Vagina (tissue), 2 donors: ENCODE results near the gene CTSE.

Source experiments
- CTCF ChIP-seq, 3 experiments: fragments of 450-650 bp in 2 of 3; fragments of 200-600 bp in 1 of 3; sonication (generic) in 1 of 3; IDR thresholded peaks; one replicate each; pipeline ENCODE4 v1.5.1; 2017 to 2019; ENCODE audit warnings: antibody characterized with exemption in 3 of 3, mild to moderate bottlenecking in 2 of 3, moderate library complexity in 2 of 3
- POLR2A ChIP-seq, 2 donors: fragments of 450-650 bp; IDR thresholded peaks; one replicate each; pipeline ENCODE4 v1.6.1; 2017; ENCODE audit warnings: antibody characterized with exemption in 2 of 2, mild to moderate bottlenecking in 2 of 2, moderate library complexity in 2 of 2
- POLR2AphosphoS5 ChIP-seq, 2 donors: sonication (generic); formaldehyde crosslinking; IDR thresholded peaks; one replicate each; pipeline ENCODE4 v1.9.0; 2017; ENCODE audit warnings: antibody characterized with exemption in 2 of 2, mild to moderate bottlenecking in 2 of 2, low read depth in 1 of 2; ENCODE audit not compliant: insufficient read depth in 1 of 2

- TF ChIP-seq CTCF (IDR thresholded peaks at IDR 0.05) (no peak), POLR2A (IDR thresholded peaks at IDR 0.05) (no peak), POLR2AphosphoS5 (IDR thresholded peaks at IDR 0.05; ENCODE audit: insufficient read depth in 1 of 2, low read depth in 1 of 2) (no peak)
Measured at GRCh38 chr1:205969229-205969628, 54.5 kb downstream of the CTSE start.
